Measurements from ENCODE around the gene DCST2. TPM values are rescaled to one million over a fixed set of nuclear protein-coding genes. Genes with fewer than 3 reads are reported as not detected.
A peak's percentile ranks its signal among the peaks of the same experiment; 100 is the strongest.

DCST2 gene
- total and polyA plus RNA-seq, 2 of the 8 experiments (the other 6 are each of a cell fraction or from before 2014, with no cell fraction given), result 0.43 to 2.1 TPM

DNA sequence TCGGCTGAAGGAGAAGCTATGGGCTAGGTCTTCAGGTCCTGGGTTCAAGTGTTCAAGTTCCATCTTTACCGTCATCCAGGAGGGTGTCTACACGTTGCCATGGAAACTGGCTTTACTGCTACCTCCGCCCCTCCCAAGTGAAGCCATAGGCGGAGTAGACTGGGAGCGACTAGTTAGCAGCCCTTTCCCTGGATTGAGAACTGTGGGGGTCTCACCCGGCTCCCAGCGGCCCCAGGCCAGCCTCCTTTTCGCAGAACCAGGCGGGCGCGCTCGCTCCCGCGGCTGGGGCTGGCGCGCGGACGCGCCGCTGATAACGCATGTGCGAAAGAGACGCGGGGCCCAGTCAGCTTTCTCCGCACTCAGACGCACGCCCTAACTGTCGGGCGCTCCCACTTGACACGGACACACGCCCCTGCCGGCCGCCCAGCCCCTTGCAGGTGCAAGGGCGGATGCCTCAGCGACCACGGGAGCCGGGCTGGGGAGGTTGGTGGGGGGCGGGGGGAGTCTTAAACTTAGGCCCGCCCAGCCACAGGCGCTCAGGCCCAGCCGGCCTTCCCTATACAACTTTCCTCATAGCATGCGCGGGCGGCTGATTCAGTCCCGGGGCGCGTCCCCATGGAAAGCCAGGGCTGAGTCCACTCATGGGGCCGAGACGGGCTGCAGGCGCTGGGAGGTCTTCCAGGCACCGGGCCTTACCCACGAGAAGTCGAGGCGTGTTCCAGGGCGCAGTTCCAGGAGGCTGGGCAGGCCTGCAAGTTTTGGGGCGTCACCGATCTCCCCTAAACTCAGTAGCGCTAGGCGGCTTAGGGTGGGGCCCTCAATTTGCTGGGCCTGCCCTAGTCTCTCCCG, 37.4 kb upstream of the DCST2 start (continued):
- TF ChIP-seq EP300 (IDR thresholded peaks at IDR 0.05; ENCODE audit: borderline replicate concordance in 1 of 2, low read depth in 2 of 2, low read length in 2 of 2) (no peak), SIN3A (conservative IDR thresholded peaks at IDR 0.05 in 1 of 2, IDR thresholded peaks at IDR 0.05 in 1 of 2; ENCODE audit: low read depth in 1 of 2, low read length in 2 of 2) (peak; percentile 75 to 88; a peak in 1 of 4 replicates), CHD1 (IDR thresholded peaks at IDR 0.05; ENCODE audit: low read depth, low read length) (no peak), CTBP2 (IDR thresholded peaks at IDR 0.05; ENCODE audit: borderline replicate concordance, insufficient read depth, insufficient read length, low read length) (no peak), TAF1 (IDR thresholded peaks at IDR 0.05; ENCODE audit: low read depth, low read length) (no peak), POU5F1 (IDR thresholded peaks at IDR 0.05; ENCODE audit: low read depth, low read length) (no peak), SUZ12 (IDR thresholded peaks at IDR 0.05; ENCODE audit: low read length) (no peak), TCF12 (IDR thresholded peaks at IDR 0.05; ENCODE audit: low read depth, low read length) (no peak), KDM4A (IDR thresholded peaks at IDR 0.05; ENCODE audit: low read depth, low read length, severe bottlenecking) (no peak), EGR1 (IDR thresholded peaks at IDR 0.05; ENCODE audit: borderline replicate concordance, low read depth, low read length) (no peak), KDM1A (IDR thresholded peaks at IDR 0.05; ENCODE audit: borderline replicate concordance, low read length) (no peak), ZNF274 (IDR thresholded peaks at IDR 0.05; ENCODE audit: borderline replicate concordance, extremely low read depth, low read length) (no peak), TBP (IDR thresholded peaks at IDR 0.05; ENCODE audit: low read depth, low read length) (no peak), SIRT6 (IDR thresholded peaks at IDR 0.05; ENCODE audit: low read length) (no peak), SP4 (IDR thresholded peaks at IDR 0.05; ENCODE audit: low read length) (no peak), NANOG (IDR thresholded peaks at IDR 0.05; ENCODE audit: insufficient read depth, low read depth, low read length, poor library complexity, severe bottlenecking) (no peak), SRF (IDR thresholded peaks at IDR 0.05; ENCODE audit: low read depth, low read length) (no peak), TAF7 (optimal IDR thresholded peaks at IDR 0.05; ENCODE audit: borderline replicate concordance, low read depth, low read length) (peak; percentile 41), PHF8 (conservative IDR thresholded peaks at IDR 0.05; ENCODE audit: low read depth, low read length) (no peak), CHD2 (IDR thresholded peaks at IDR 0.05; ENCODE audit: low read length) (no peak), GTF2F1 (IDR thresholded peaks at IDR 0.05; ENCODE audit: borderline replicate concordance, low read depth, low read length) (no peak), HDAC2 (IDR thresholded peaks at IDR 0.05; ENCODE audit: borderline replicate concordance in 1 of 2, low read depth in 2 of 2, low read length in 2 of 2) (peak in 1 of 2 experiments; percentile 32; a peak in 1 of 4 replicates), BCL11A (IDR thresholded peaks at IDR 0.05; ENCODE audit: low read depth in 2 of 2, low read length in 2 of 2) (no peak)
- TF ChIP-seq, protein P1, sequence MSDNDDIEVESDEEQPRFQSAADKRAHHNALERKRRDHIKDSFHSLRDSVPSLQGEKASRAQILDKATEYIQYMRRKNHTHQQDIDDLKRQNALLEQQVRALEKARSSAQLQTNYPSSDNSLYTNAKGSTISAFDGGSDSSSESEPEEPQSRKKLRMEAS (IDR thresholded peaks at IDR 0.05), result peak; percentile 74

All from H1 (cell line).